HL-60 (cell line): Measurements from ENCODE around the gene CRABP2.

Experiments used
- DNase-seq, 2 experiments: peaks; one replicate each; pipeline ENCODE4 v3.0.0-alpha.2; 2010 to 2020; ENCODE audit warnings: low read depth in 1 of 2, low spot score in 1 of 2
- H3K27ac ChIP-seq: fragments of 250-450 bp; sonication (Bioruptor Pico); replicated peaks from 2 replicates; pipeline ENCODE4 v1.5.1; 2020; ENCODE audit warnings: mild to moderate bottlenecking, moderate library complexity
- H3K27me3 ChIP-seq: fragments of 250-450 bp; sonication (Bioruptor Pico); 2 replicates; pipeline ENCODE4 v1.5.1; 2021; ENCODE audit warnings: mild to moderate bottlenecking, moderate library complexity; ENCODE audit not compliant: insufficient read depth, poor library complexity, severe bottlenecking
- H3K4me3 ChIP-seq: replicated peaks from 2 replicates; pipeline ENCODE4 v1.5.1; 2011; ENCODE audit warnings: mild to moderate bottlenecking, control low read depth, low read length; ENCODE audit not compliant: insufficient read depth
- CTCF ChIP-seq: IDR thresholded peaks from one replicate; pipeline ENCODE4 v1.5.1; 2011; ENCODE audit warnings: low read length, control low read depth, inconsistent platforms; ENCODE audit not compliant: insufficient read depth
- GABPA ChIP-seq: IDR thresholded peaks from 2 replicates; pipeline ENCODE4 v1.6.1; 2012; ENCODE audit warnings: low read depth
- POLR2AphosphoS5 ChIP-seq: IDR thresholded peaks from 2 replicates; pipeline ENCODE4 v1.6.1; 2012; ENCODE audit warnings: low read depth
- REST ChIP-seq: IDR thresholded peaks from 2 replicates; pipeline ENCODE4 v1.6.1; 2012; ENCODE audit warnings: low read depth; ENCODE audit not compliant: insufficient replicate concordance
- SPI1 ChIP-seq: IDR thresholded peaks from 2 replicates; pipeline ENCODE4 v1.6.1; 2012; ENCODE audit warnings: low read depth, mild to moderate bottlenecking, borderline replicate concordance

CRABP2 gene

GRCh38 chr1:156704166-156704711 is 1.1 kb downstream of the CRABP2 start:
- TF ChIP-seq SPI1 (no peak), GABPA (no peak), REST (no peak), CTCF (no peak), POLR2AphosphoS5 (no peak)
- no peak for DNase-seq
- Histone ChIP-seq H3K4me3 (no peak overlapping the region), H3K27ac (no peak overlapping the region), H3K27me3 (peaks cover 46% of the 10 kb centered on the region)

GRCh38 chr1:156703741-156704140 is 1.6 kb downstream of the CRABP2 start:
- no peak for DNase-seq
- no peak overlapping the region for H3K27ac ChIP-seq
- H3K27me3 ChIP-seq = peaks cover 46% of the 10 kb centered on the region
- no peak for TF ChIP-seq POLR2AphosphoS5
- no peak for TF ChIP-seq REST
- TF ChIP-seq CTCF = no peak
- no peak for TF ChIP-seq GABPA
- no peak for TF ChIP-seq SPI1
- H3K4me3 ChIP-seq = no peak overlapping the region

DNA sequence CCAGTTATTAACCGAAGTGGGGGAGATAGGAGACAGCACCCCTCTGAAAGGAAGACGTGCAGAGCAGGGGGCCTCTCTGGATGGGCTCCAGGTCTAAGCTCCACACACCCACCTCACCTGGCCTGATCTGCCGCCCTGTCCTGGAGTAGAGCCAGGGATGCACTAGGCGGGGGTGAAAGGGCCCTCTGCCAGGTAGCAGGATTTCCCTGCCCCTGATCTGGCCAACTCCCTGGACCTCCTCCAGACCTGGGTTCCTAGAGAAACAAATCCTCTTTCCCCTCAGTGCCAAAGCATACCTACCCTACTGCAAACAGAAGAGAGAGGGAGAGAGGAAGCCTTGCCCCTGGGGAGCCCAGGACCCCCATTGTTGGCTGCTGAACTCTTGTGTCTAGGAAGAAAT is 2.0 kb downstream of the CRABP2 start:
- H3K27me3 ChIP-seq = peaks cover 46% of the 10 kb centered on the region
- TF ChIP-seq GABPA = no peak
- no peak for TF ChIP-seq REST
- no peak for TF ChIP-seq SPI1
- no peak for TF ChIP-seq POLR2AphosphoS5
- TF ChIP-seq CTCF = no peak
- H3K27ac ChIP-seq = no peak overlapping the region
- H3K4me3 ChIP-seq = no peak overlapping the region
- no peak for DNase-seq
